Measurements from ENCODE around the gene TMEM125. TPM values are rescaled to one million over a fixed set of nuclear protein-coding genes. Genes with fewer than 3 reads are reported as not detected.

TMEM125 gene
- total RNA-seq, 1 donor = not detected

GRCh38 chr1:43272576-43273571 lies 3.1 kb downstream of the TMEM125 start:
- no peak overlapping the region for H3K4me3 ChIP-seq (ENCODE audit: low read depth, low read length)
- no peak for TF ChIP-seq CTCF (IDR thresholded peaks at IDR 0.05; ENCODE audit: insufficient read depth, low read length)
- no peak for DNase-seq (ENCODE audit: low read depth)

- DNase-seq (ENCODE audit: low read depth) = no peak
- H3K4me3 ChIP-seq (ENCODE audit: low read depth, low read length) = no peak overlapping the region
- TF ChIP-seq CTCF (IDR thresholded peaks at IDR 0.05; ENCODE audit: insufficient read depth, low read length) = no peak
Measured at GRCh38 chr1:43273708-43274107, 3.9 kb downstream of the TMEM125 start.

GRCh38 chr1:43274125-43274803 lies 4.5 kb downstream of the TMEM125 start:
- no peak for TF ChIP-seq CTCF (IDR thresholded peaks at IDR 0.05; ENCODE audit: insufficient read depth, low read length)
- DNase-seq (ENCODE audit: low read depth) = peak; percentile 53
- no peak overlapping the region for H3K4me3 ChIP-seq (ENCODE audit: low read depth, low read length)

GRCh38 chr1:43274804-43275180 lies 5.0 kb downstream of the TMEM125 start:
- no peak overlapping the region for H3K4me3 ChIP-seq (ENCODE audit: low read depth, low read length)
- DNase-seq (ENCODE audit: low read depth) = no peak
- TF ChIP-seq CTCF (IDR thresholded peaks at IDR 0.05; ENCODE audit: insufficient read depth, low read length) = no peak

- no peak for TF ChIP-seq CTCF (IDR thresholded peaks at IDR 0.05; ENCODE audit: insufficient read depth, low read length)
- no peak for DNase-seq (ENCODE audit: low read depth)
- no peak overlapping the region for H3K4me3 ChIP-seq (ENCODE audit: low read depth, low read length)
Measured at GRCh38 chr1:43275826-43276620, 6.2 kb downstream of the TMEM125 start.

GRCh38 chr1:43276673-43277072 lies 6.9 kb downstream of the TMEM125 start:
- no peak overlapping the region for H3K4me3 ChIP-seq (ENCODE audit: low read depth, low read length)
- no peak for TF ChIP-seq CTCF (IDR thresholded peaks at IDR 0.05; ENCODE audit: insufficient read depth, low read length)
- DNase-seq (ENCODE audit: low read depth) = no peak
